OCI-LY3 (cell line): ENCODE data around the gene CCDC106.
A peak's percentile ranks its signal among the peaks of the same experiment; 100 is the strongest.

ENCODE experiments used
- H2AFZ ChIP-seq: fragments of 200-600, 300-600 bp; shearing (Covaris generic); 2 replicates; pipeline ENCODE4 v1.6.0; 2014; ENCODE audit warnings: antibody characterized with exemption, low read depth, low read length
- H3K27ac ChIP-seq: fragments of 200-600, 300-600 bp; sonication (generic); 2 replicates; pipeline ENCODE4 v1.5.1; 2014; ENCODE audit warnings: mild to moderate bottlenecking, low read length, moderate library complexity, mixed read lengths
- H3K27me3 ChIP-seq: fragments of 200-600, 300-600 bp; sonication (generic); 2 replicates; pipeline ENCODE4 v1.6.1; 2014; ENCODE audit warnings: low read depth, low read length, mixed read lengths
- H3K36me3 ChIP-seq: fragments of 200-600, 300-600 bp; sonication (generic); replicated peaks from 2 replicates; pipeline ENCODE3; 2014; ENCODE audit warnings: low read depth, low read length, mixed read lengths
- H3K4me1 ChIP-seq: fragments of 300-600, 200-600 bp; sonication (generic); 2 replicates; pipeline ENCODE4 v1.6.1; 2014; ENCODE audit warnings: low read length, mixed read lengths
- H3K4me2 ChIP-seq: fragments of 200-600, 300-600 bp; sonication (generic); 2 replicates; pipeline ENCODE4 v1.6.1; 2014; ENCODE audit warnings: low read length, mixed read lengths
- H3K4me3 ChIP-seq: fragments of 300-600, 200-600 bp; sonication (generic); 2 replicates; pipeline ENCODE4 v1.5.1; 2014; ENCODE audit warnings: antibody characterized with exemption, mild to moderate bottlenecking, low read length, moderate library complexity
- H3K79me2 ChIP-seq: fragments of 300-600, 200-600 bp; shearing (Covaris generic); 2 replicates; pipeline ENCODE4 v1.6.1; 2014; ENCODE audit warnings: mild to moderate bottlenecking, low read length, mixed read lengths
- H3K9ac ChIP-seq: fragments of 300-600, 200-600 bp; shearing (Covaris generic); 2 replicates; pipeline ENCODE4 v1.6.0; 2014; ENCODE audit warnings: mild to moderate bottlenecking, low read length, moderate library complexity
- H3K9me3 ChIP-seq: fragments of 200-600, 300-600 bp; shearing (Covaris generic); 2 replicates; pipeline ENCODE4 v1.6.1; 2014; ENCODE audit warnings: low read length, mixed read lengths; ENCODE audit not compliant: insufficient read depth
- H4K20me1 ChIP-seq: fragments of 200-600, 300-600 bp; sonication (generic); 2 replicates; pipeline ENCODE4 v1.6.1; 2016; ENCODE audit warnings: low read length, mixed read lengths; ENCODE audit not compliant: insufficient read depth
- EZH2phosphoT487 ChIP-seq: fragments of 200-600 bp; shearing (Covaris generic); IDR thresholded peaks from 2 replicates; pipeline ENCODE4 v1.6.1; 2018; ENCODE audit warnings: antibody characterized with exemption, mixed run types, low read depth
- TF ChIP-seq, protein P1 (sequence below): fragments of 200-600, 300-600 bp; sonication (generic); IDR thresholded peaks from 2 replicates; pipeline ENCODE4 v1.5.1; 2014; ENCODE audit warnings: antibody characterized with exemption, low read length, low read depth

CCDC106 gene

DNA sequence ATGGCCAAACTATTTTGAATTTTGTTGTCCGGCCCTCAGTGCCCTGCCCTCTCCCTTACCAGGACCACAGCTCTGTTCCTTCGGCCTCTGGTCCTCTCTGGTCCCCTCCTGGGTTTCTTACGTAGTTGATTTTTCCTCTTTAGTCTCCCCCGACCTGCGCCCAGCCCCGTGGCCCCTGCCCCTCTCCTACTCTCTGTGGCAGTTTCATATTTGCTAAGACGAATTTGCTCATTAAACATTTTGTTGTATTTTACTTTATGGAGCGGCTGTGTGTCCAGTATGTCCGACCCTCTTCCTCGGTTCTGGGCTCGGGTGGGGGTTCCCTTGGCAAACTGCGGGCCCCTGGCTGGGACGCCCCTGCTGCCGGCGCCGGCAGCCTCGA is 26.4 kb downstream of the CCDC106 start:
- H3K27ac ChIP-seq, result peak overlapping the region; percentile 55
- H3K27me3 ChIP-seq, result no peaks in the 10 kb centered on the region
- H2AFZ ChIP-seq, result no peak overlapping the region
- no peaks in the 10 kb centered on the region for H3K9me3 ChIP-seq
- H3K4me1 ChIP-seq, result peaks cover 43% of the 10 kb centered on the region
- H3K4me3 ChIP-seq, result peak overlapping the region; percentile 99
- H3K79me2 ChIP-seq, result peaks cover 91% of the 10 kb centered on the region
- peak overlapping the region; percentile 59 for H3K9ac ChIP-seq
- TF ChIP-seq, protein P1, sequence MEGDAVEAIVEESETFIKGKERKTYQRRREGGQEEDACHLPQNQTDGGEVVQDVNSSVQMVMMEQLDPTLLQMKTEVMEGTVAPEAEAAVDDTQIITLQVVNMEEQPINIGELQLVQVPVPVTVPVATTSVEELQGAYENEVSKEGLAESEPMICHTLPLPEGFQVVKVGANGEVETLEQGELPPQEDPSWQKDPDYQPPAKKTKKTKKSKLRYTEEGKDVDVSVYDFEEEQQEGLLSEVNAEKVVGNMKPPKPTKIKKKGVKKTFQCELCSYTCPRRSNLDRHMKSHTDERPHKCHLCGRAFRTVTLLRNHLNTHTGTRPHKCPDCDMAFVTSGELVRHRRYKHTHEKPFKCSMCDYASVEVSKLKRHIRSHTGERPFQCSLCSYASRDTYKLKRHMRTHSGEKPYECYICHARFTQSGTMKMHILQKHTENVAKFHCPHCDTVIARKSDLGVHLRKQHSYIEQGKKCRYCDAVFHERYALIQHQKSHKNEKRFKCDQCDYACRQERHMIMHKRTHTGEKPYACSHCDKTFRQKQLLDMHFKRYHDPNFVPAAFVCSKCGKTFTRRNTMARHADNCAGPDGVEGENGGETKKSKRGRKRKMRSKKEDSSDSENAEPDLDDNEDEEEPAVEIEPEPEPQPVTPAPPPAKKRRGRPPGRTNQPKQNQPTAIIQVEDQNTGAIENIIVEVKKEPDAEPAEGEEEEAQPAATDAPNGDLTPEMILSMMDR, result no peak
- TF ChIP-seq EZH2phosphoT487, result no peak
- peaks cover 31% of the 10 kb centered on the region for H3K36me3 ChIP-seq
- H4K20me1 ChIP-seq, result peaks cover 46% of the 10 kb centered on the region
- H3K4me2 ChIP-seq, result peak overlapping the region; percentile 69

DNA sequence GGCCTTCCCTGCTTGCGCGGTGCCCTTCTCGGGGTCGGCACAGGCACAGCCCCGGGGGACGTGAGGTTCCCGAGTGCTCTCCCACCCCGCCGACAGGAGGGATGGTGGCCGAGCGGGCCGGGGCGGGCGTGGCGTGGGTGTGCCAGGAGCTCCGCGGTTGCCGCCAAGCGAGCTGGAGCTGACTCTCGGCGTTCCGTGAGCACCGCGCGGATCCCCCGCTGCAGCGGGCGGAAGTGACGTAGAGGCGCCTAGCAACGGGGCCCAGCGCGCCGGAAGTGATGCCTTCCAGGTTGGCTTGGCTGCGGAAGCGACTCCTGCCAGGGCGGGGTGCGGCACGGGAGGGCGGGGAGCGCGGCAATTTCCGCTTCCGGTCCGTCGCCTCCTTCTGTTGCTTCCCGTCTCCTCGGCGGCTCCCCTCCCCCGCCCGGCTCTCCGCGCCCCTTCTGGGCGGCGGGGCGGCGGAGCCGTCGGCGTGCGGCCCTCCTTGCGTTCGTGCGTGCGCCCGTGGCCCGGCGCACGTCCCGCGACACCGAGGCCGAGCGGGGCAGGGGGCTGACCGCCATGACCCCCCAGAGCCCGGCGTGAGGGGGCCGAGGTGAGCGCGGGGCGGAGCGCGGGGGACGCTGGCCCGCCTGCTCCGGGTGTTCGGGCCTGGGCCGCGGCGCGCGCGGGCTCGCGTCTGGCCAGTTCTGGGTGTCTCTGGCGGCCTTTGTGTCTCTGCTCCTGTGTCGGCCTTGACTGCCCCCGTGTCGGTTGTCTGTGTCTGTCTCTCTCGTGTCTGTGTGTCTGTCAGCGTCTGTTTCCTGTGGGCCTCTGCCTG is 27.0 kb downstream of the CCDC106 start, which contains the start of gene EPN1:
Gene EPN1, plus strand, starts transcription at position 386 of the 820 bp plus-strand sequence. CDS start 3,402 bp downstream, outside the sequence.
- H3K27me3 ChIP-seq, result no peaks in the 10 kb centered on the region
- peaks cover 31% of the 10 kb centered on the region for H3K36me3 ChIP-seq
- peaks cover 46% of the 10 kb centered on the region for H4K20me1 ChIP-seq
- H3K9ac ChIP-seq, result peak within 1 kb of the TSS; percentile 93
- TF ChIP-seq EZH2phosphoT487, result no peak
- TF ChIP-seq, protein P1, result no peak
- H3K4me2 ChIP-seq, result peak within 1 kb of the TSS; percentile 93
- H3K79me2 ChIP-seq, result peaks cover 91% of the 10 kb centered on the region
- H3K27ac ChIP-seq, result peak within 1 kb of the TSS; percentile 92
- H3K4me3 ChIP-seq, result peak within 1 kb of the TSS; percentile 99
- H3K4me1 ChIP-seq, result peaks cover 47% of the 10 kb centered on the region
- no peaks in the 10 kb centered on the region for H3K9me3 ChIP-seq
- H2AFZ ChIP-seq, result no peak within 1 kb of the TSS

DNA sequence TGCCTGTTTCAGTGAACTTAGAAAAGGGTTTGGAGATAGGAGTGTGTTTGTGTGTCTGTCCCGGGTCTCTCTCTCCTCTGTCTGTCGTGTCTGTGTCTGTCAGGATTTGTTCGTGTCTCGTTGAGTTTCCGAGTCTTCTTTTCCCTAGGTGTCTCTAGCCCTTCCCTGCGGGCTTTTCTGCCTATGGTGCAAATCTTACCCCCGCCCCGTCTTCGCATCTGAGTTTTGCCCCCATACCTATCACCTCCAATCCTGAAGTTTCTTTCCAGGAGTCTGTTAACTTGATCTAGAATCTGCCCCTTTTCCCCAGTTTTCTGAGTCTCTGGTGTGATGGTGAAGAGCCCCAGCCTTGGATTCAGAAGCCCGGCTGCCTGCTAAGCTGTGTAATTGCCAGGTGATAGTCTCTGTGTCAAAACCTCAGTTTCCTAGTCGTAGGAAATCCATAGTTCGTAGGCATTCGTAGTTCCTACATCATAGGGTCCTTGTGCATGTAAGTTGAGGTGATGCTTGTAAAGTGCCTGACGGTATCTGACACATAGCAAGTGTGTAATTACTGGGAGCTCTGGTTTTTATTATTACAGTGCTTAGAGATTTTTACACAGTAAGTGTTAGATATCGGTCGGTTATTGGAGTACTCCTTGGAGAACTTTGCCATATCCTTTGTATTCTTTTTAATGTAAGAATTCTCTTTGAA is 27.8 kb downstream of the CCDC106 start:
- TF ChIP-seq EZH2phosphoT487, result no peak
- TF ChIP-seq, protein P1, result no peak
- Histone ChIP-seq H3K4me1 (peaks cover 47% of the 10 kb centered on the region), H4K20me1 (peaks cover 46% of the 10 kb centered on the region), H2AFZ (no peak overlapping the region), H3K9ac (peak overlapping the region; percentile 93), H3K4me2 (peak overlapping the region; percentile 93), H3K36me3 (peaks cover 37% of the 10 kb centered on the region), H3K27me3 (no peaks in the 10 kb centered on the region), H3K4me3 (peak overlapping the region; percentile 99), H3K27ac (peak overlapping the region; percentile 92), H3K9me3 (no peaks in the 10 kb centered on the region), H3K79me2 (peaks cover 91% of the 10 kb centered on the region)

DNA sequence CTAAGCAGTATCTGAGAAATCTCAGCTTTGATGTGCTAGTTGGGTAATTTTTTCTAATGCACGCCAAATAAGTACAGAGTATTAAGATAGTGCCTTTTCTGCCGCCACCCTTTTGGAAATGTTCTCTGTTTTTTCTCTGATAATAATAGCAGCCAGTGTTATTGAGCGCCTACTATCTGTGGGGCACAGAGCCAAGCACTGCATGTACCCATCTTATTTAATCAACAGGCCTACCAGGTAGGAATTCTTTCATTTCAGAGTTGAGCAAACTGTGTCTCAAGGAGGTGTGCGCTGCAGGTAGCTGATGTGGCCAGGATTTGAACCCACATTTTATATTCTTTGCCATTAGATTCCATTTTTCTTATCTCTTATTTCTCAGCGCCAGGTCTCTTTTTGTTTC is 28.4 kb downstream of the CCDC106 start:
- H3K4me3 ChIP-seq, result peak overlapping the region; percentile 99
- peaks cover 47% of the 10 kb centered on the region for H3K4me1 ChIP-seq
- H3K9ac ChIP-seq, result peak overlapping the region; percentile 93
- no peak overlapping the region for H2AFZ ChIP-seq
- H3K4me2 ChIP-seq, result peak overlapping the region; percentile 93
- H3K9me3 ChIP-seq, result no peaks in the 10 kb centered on the region
- peaks cover 39% of the 10 kb centered on the region for H3K36me3 ChIP-seq
- no peaks in the 10 kb centered on the region for H3K27me3 ChIP-seq
- H3K27ac ChIP-seq, result peak overlapping the region; percentile 92
- H4K20me1 ChIP-seq, result peaks cover 46% of the 10 kb centered on the region
- H3K79me2 ChIP-seq, result peaks cover 91% of the 10 kb centered on the region
- TF ChIP-seq, protein P1, result peak; percentile 39
- TF ChIP-seq EZH2phosphoT487, result no peak
